Sciatic nerve (tissue), 2 donors: ENCODE results near the gene SHOX. TPM values are rescaled to one million over a fixed set of nuclear protein-coding genes. Genes with fewer than 3 reads are reported as not detected.
"Not testable (repeated sequence)": the region's sequence is repeated elsewhere in the genome, so short reads cannot be mapped to it uniquely, and the experiment has no call there.

Source experiments
- ATAC-seq: fragments of 200-7000 bp; cut with Tn5 transposase; one replicate; pipeline ENCODE4 v1.9.1; 2020; ENCODE audit warnings: mild to moderate bottlenecking, moderate library complexity
- DNase-seq: peaks from one replicate; pipeline ENCODE4 v3.0.0-alpha.2; 2020; ENCODE audit warnings: low spot score
- intact Hi-C: fragments of 100-400 bp; cut with DNase I; formaldehyde crosslinking; loops from one replicate; pipeline ENCODE4 v1.14.2; 2022
- total RNA-seq: library from RNA; stranded (reverse); fragmentation: NEBNext Ultra II Directional; extraction: Animal tissue kit (Norgen Biotek cat#: 25700); gene quantifications from one replicate; pipeline ENCODE4 v1.2.1, GENCODE V29; 2021
- donor health status: DM: no; HTN: no; CAD: no.
- donor health status: DM: no; HTN: no; CAD: no.

The SHOX gene
- 0.36 TPM for total RNA-seq

DNA sequence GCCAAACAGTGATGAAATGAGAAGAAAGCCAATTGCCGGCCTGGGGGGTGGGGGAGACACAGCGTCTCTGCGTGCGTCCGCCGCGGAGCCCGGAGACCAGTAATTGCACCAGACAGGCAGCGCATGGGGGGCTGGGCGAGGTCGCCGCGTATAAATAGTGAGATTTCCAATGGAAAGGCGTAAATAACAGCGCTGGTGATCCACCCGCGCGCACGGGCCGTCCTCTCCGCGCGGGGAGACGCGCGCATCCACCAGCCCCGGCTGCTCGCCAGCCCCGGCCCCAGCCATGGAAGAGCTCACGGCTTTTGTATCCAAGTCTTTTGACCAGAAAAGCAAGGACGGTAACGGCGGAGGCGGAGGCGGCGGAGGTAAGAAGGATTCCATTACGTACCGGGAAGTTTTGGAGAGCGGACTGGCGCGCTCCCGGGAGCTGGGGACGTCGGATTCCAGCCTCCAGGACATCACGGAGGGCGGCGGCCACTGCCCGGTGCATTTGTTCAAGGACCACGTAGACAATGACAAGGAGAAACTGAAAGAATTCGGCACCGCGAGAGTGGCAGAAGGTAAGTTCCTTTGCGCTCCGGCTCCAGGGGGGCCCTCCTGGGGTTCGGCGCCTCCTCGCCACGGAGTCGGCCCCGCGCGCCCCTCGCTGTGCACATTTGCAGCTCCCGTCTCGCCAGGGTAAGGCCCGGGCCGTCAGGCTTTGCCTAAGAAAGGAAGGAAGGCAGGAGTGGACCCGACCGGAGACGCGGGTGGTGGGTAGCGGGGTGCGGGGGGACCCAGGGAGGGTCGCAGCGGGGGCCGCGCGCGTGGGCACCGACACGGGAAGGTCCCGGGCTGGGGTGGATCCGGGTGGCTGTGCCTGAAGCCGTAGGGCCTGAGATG, at the start of gene SHOX:
Gene SHOX (plus strand): TSS at position 180 of the 885 bp plus-strand sequence. CDS start 107 bp downstream, at position 287.
- ATAC-seq = no peak
- no peak for DNase-seq
- intact Hi-C loops = no loop called here

DNA sequence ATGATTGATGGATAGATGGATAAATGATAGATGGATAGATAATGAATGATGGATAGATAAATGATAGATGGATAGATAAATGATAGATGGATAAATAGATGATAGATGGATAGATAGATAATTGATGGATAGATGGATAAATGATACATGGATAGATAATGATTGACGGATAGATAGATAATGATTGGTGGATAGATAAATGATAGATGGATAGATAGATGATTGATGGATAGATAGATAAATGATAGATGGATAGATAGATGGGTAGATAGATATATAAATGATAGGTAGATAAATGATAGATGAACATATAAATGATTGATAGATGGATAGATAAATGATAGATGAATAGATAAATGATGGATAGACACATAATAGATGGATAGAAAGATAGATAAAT, 49.5 kb upstream of the SHOX start:
- ATAC-seq (no peak), DNase-seq (no peak)
- intact Hi-C loops = no loop called here

DNA sequence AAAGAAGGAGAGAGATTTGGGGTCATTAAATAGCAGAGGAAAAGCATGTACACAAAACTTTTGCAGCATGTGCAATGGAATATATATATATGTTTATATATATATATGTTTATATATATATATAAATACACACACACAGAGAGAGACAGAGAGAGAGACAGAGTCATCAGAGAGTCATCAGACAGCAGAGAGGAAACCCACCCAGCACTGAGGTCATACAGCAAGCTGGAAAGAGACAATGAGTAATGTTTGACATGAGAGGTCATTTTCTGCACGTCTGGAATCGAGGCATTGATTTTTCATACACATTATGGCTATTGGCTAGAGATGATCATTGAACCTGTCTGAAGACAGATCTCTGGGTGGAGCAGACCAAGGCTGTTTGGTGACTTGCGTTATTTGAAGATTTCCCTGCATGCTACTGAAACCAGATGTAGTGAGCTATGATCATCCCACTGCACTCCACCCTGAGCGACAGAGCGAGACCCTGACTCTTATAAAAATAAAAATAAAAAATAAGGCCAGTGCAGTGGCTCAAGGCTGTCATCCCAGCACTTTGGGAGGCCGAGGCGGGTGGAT, 48.8 kb upstream of the SHOX start:
- intact Hi-C loops = no loop called here
- ATAC-seq = no peak
- no peak for DNase-seq

GRCh38 chrX:584572-584971, 46.0 kb upstream of the SHOX start:
- no peak for ATAC-seq
- intact Hi-C loops = no loop called here
- no peak for DNase-seq

DNA sequence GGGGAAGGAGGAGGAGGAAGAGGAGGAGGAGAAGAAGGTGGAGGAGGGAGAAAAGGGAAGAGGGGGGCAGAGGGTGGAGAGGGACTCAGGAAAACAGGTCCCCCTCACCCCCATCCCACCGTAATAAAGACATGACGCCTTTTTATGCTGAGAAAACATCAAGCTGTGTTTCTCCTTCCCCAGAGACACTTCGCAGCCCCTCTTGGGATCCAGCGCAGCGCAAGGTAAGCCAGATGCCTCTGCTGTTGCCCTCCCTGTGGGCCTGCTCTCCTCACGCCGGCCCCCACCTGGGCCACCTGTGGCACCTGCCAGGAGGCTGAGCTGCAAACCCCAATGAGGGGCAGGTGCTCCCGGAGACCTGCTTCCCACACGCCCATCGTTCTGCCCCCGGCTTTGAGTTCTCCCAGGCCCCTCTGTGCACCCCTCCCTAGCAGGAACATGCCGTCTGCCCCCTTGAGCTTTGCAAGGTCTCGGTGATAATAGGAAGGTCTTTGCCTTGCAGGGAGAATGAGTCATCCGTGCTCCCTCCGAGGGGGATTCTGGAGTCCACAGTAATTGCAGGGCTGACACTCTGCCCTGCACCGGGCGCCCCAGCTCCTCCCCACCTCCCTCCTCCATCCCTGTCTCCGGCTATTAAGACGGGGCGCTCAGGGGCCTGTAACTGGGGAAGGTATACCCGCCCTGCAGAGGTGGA, 45.3 kb upstream of the SHOX start:
- no peak for ATAC-seq
- intact Hi-C loops = no loop called here
- DNase-seq = no peak

- DNase-seq (no peak), ATAC-seq (no peak)
- intact Hi-C loops = no loop called here
Observed at GRCh38 chrX:586351-586750, 44.2 kb upstream of the SHOX start.

DNA sequence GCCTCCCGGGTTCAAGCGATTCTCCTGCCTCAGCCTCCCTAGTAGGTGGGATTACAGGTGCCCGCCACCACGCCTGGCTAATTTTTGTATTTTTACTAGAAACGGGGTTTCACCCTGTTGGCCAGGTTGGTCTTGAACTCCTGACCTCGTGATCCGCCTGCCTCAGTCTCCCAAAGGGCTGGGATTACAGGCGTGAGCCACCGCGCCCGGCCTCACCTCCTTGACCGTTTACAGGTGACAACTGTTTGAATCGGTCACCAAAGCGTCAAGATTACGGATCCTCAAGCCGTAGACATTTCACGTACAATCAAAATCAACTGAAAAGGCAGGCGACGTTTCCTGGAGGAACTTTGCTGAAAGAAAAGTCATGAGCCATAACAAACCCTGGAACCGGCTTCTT, 41.3 kb upstream of the SHOX start:
- DNase-seq, ATAC-seq, intact Hi-C loops: not testable (repeated sequence)

DNA sequence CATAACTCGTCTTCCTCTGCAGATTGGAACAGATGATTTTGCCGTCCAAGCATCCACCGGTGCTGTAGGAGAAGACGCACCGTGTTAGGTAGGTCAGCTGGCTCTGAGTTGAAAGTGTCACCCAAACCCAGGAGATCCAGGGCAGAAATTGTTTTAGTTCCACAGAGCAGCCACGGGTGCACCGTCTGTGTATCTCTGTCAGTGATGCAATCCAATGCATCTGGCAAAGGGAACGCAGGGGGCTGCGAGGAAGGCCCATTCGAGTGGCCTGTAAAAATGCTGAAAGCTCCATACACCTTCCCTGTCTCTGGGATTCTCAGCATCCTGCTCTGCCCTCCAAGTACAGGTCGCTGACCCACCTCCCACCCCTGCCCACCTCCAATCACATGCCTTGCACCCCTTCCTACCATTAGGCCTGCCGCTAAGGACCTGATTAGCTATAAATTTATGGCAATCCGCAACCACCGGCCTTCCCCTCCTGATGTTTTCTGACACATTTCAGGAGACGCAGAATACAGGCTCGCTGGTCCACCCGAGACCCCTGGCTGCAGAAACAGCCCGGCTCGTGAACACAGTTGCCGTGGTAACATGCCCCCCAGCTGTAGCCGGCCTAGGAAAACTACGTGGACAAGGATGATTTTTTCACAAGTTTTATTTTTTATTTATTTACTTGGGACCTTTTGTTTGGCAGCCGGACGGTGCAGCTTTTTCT, 39.7 kb upstream of the SHOX start:
- intact Hi-C loops = no loop called here
- ATAC-seq (no peak), DNase-seq (no peak)

DNA sequence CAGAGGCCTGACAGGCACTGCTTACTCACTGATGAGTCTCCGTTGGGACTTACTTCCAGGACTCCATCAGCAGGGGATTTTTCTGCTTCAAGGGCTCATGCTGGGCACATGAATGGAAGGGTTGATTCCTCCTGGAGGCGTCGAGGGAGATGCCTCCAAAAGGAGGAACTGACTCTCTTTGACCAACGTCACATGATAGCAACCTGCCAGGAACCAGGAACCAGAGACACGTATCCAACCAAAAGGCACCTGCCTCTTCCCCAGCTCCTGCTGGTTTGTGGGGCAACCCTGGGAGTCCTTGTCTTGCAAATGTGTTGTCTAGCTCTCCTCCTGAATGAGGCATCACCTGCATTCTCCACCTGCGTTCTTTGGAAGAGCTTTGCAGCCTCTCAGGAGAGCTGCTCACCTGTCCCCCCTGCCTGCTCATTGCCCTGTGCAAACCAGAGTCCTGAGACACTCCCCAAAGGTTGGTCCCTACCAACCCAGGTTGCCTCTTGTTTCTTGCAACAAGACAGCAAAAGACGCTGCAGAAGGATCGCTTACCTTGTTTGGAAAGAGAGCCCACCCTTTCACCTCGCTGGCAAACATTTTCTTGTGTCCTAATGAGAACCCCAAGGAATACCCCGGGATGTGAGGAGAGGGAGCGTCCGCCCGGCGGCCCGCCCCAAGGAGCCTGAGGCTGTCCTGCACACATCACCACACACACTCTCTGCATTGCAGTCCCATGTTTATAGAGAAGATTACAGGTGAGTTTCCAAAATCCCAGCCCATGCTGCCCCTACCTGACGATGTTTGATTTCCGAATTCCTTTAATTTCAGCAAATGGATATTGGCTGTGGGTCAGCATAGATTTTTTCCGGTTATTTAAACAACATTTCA, 30.5 kb upstream of the SHOX start:
- intact Hi-C loops = no loop called here
- DNase-seq (no peak), ATAC-seq (no peak)

DNA sequence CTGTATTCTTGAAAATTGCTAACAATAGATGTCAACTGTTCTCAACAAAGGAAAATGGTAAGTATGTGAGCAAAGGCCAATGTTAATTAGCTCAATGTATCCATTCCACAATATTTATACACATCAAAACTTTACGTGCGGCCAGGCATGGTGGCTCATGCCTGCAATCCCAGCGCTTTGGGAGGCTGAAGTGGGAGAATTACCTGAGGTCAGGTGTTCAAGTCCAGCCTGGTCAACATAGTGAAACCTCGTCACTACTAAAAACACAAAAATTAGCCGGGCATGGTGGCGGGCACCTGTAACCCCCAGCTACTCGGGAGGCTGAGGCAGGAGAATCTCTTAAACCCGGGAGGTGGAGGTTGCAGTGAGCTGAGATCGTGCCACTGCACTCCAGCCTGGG, 27.6 kb upstream of the SHOX start:
- not testable (repeated sequence) for DNase-seq

GRCh38 chrX:604616-605015, 26.0 kb upstream of the SHOX start:
- intact Hi-C loops, DNase-seq, ATAC-seq: not testable (repeated sequence)

More for the DNA sequence above, 27.6 kb upstream of the SHOX start:
- ATAC-seq, intact Hi-C loops: not testable (repeated sequence)

- intact Hi-C loops, DNase-seq, ATAC-seq: not testable (repeated sequence)
Observed at GRCh38 chrX:608088-608487, 22.5 kb upstream of the SHOX start.

- ATAC-seq (no peak), DNase-seq (no peak)
- intact Hi-C loops = no loop called here
Observed at GRCh38 chrX:614136-614535, 16.5 kb upstream of the SHOX start.

DNA sequence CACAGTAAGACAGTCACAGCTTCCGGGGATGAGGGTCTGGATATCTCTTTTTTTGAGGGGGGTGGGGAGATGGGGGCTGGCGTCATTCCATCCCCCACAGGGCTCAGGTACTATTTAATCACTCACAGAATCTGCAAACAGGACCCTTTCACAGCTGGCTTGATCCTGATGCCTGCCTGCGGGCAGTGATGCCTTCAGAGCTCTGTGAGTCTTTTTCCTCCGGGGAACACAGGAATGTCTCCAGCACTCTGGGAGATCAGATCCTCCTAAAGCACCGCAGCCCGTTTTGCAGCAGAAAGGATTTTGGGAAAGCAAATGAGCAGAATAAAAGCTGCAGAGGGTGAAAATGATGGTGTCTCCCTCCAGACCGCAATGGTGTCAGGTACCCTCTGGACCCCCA, 13.2 kb upstream of the SHOX start:
- intact Hi-C loops = no loop called here

GRCh38 chrX:617891-618290, 12.7 kb upstream of the SHOX start:
- intact Hi-C loops = no loop called here
- ATAC-seq = no peak
- DNase-seq = no peak

More for the DNA sequence above, 13.2 kb upstream of the SHOX start:
- ATAC-seq (no peak), DNase-seq (no peak)

DNA sequence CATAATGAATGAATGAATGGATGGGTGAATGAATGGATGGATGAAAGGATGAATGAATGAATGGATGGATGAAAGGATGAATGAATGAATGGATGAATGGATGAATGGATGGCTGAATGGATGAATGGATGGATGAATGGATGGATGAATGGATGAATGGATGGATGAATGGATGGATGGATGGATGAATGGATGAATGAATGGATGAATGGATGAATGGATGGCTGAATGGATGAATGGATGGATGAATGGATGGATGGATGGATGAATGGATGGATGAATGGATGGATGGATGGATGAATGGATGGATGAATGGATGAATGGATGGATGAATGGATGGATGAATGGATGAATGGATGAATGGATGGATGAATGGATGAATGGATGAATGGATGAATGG, 12.3 kb upstream of the SHOX start:
- intact Hi-C loops, ATAC-seq, DNase-seq: not testable (repeated sequence)

DNA sequence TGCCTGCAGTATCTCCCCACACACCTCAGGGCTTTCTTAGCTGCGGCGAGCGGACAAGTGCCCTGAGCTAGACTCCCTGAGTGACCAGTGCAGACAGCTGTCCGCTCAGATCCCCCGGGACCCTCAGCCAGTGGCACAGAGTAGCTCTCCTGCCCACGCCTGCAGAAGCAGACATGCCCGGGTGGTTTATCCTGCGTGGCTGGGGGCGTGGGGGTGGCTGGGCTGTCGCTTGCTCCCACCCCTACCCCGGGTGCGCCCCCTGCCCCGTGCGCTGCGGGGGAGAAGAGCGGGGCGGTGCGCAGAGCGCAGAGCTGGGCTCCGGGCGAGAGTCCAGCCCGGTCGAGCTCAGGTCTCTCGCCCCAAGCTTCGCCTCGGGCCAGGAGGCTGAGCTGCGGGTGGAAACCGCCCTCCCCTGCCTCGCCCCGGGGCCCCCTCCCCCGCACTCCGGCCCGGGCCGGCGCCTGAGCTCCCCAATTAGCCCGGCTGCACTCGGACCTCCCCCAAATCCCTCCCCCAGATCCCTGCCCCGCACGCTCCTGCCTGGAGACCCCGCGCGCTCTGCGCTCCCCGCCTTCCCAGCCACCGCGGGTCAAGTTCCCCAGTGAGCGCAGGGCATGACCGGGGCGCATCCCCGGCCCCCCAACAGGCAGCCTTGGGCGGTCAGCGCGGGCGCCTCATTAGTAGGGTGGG, 11.7 kb upstream of the SHOX start:
- DNase-seq (no peak), ATAC-seq (no peak)

GRCh38 chrX:619451-619811, 11.2 kb upstream of the SHOX start:
- intact Hi-C loops = no loop called here
- ATAC-seq (no peak), DNase-seq (no peak)

More for the DNA sequence above, 11.7 kb upstream of the SHOX start:
- intact Hi-C loops = no loop called here
